Measurements from ENCODE around the gene ARX.

ARX gene

DNA sequence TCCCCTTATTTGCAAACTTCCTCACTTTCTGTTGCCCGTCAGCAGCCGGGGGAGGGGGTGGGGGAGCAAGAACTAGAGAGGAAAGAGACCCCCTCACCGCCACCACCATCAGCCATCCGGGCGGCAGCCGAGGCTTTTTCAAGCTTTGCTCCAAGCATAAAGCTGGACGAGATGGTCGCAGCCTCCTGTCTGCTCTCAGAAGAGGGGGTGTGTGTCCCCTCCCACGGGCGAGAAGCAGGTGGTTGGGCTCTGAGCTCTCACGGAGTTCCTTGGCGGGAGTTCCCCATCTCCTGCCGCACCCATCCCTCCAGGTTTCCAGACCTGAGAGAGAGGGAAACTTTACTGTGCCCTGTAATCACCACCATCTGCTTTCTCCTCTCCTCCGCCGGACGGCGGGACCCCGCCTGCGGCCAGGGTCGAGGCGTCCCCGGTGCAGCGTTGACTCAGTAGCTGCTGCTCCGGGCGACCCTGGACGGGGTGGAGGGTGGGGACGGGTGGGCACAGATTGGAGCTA is 4.7 kb upstream of the ARX start:
- DNase-seq: peak; percentile 26
- peaks cover 100% of the 10 kb centered on the region for H3K27me3 Mint-ChIP-seq (ENCODE audit: low read depth, poor library complexity)
- peaks cover 29% of the 10 kb centered on the region for H3K4me1 Mint-ChIP-seq
- H3K4me3 Mint-ChIP-seq: peak overlapping the region; percentile 52
- H3K27ac Mint-ChIP-seq: no peak overlapping the region
- peaks cover 11% of the 10 kb centered on the region for H3K9me3 Mint-ChIP-seq
- TF ChIP-seq, protein P1, sequence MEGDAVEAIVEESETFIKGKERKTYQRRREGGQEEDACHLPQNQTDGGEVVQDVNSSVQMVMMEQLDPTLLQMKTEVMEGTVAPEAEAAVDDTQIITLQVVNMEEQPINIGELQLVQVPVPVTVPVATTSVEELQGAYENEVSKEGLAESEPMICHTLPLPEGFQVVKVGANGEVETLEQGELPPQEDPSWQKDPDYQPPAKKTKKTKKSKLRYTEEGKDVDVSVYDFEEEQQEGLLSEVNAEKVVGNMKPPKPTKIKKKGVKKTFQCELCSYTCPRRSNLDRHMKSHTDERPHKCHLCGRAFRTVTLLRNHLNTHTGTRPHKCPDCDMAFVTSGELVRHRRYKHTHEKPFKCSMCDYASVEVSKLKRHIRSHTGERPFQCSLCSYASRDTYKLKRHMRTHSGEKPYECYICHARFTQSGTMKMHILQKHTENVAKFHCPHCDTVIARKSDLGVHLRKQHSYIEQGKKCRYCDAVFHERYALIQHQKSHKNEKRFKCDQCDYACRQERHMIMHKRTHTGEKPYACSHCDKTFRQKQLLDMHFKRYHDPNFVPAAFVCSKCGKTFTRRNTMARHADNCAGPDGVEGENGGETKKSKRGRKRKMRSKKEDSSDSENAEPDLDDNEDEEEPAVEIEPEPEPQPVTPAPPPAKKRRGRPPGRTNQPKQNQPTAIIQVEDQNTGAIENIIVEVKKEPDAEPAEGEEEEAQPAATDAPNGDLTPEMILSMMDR (IDR thresholded peaks at IDR 0.05): no peak
- no peaks in the 10 kb centered on the region for H3K36me3 Mint-ChIP-seq (ENCODE audit: low read depth)

DNA sequence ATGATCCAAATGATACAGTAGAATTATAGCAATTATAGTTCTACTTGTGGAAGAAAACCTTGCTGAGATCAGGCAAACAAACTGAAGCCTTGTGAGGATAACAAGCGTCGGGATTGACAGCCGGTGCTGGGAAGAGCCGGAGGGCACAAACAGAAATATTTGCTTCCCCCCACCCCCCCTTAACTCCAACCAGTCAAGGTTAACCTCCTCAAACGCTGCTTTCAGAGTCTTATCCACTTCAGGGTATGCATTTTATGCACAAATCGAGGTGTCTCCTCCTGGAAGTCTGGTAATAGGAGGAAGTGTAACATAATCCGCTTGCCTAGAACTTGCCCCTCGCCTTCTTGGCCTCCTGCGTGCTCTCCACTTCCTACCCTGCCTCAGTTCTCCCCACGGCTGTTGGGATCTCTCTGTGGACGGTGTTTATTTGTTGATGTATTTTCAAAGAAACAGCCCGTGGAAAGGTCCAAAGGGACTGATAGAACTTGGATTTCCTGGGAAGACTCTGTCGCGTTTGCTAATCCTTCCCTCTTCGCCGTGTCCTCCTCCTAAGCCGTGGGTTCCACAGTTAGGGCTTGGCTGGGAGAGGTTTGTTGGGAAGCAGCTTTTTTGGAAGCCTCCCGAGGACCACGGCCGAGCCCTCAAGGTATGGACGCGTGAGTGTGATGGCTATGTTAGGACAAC is 4.1 kb upstream of the ARX start:
- peaks cover 29% of the 10 kb centered on the region for H3K4me1 Mint-ChIP-seq
- peaks cover 100% of the 10 kb centered on the region for H3K27me3 Mint-ChIP-seq (ENCODE audit: low read depth, poor library complexity)
- TF ChIP-seq, protein P1 (IDR thresholded peaks at IDR 0.05): no peak
- peak overlapping the region; percentile 52 for H3K4me3 Mint-ChIP-seq
- DNase-seq: no peak
- no peak overlapping the region for H3K27ac Mint-ChIP-seq
- H3K36me3 Mint-ChIP-seq (ENCODE audit: low read depth): no peaks in the 10 kb centered on the region
- peaks cover 11% of the 10 kb centered on the region for H3K9me3 Mint-ChIP-seq

DNA sequence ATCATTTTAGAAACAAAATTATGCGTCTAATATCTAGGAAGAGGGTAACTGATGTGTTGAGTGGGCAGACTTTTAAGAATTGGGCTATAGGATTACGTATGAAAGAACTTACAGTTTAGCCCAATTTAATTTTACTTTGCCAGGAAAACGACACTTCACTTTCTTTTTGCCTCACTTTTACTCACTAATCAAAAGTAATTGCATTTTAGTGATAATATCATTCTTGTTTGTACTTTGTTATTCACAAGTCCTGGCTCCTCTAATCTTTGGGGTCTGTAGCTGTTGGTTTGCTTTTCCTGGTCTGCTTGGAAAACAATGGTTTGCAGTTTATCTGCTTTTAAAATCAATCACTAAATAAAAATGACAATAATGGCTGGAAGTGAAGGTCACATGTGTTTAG is 2.9 kb upstream of the ARX start:
- no peak overlapping the region for H3K4me3 Mint-ChIP-seq
- TF ChIP-seq, protein P1 (IDR thresholded peaks at IDR 0.05): no peak
- no peak for DNase-seq
- no peak overlapping the region for H3K27ac Mint-ChIP-seq
- H3K27me3 Mint-ChIP-seq (ENCODE audit: low read depth, poor library complexity): peaks cover 100% of the 10 kb centered on the region
- peaks cover 11% of the 10 kb centered on the region for H3K9me3 Mint-ChIP-seq
- peaks cover 29% of the 10 kb centered on the region for H3K4me1 Mint-ChIP-seq
- no peaks in the 10 kb centered on the region for H3K36me3 Mint-ChIP-seq (ENCODE audit: low read depth)

DNA sequence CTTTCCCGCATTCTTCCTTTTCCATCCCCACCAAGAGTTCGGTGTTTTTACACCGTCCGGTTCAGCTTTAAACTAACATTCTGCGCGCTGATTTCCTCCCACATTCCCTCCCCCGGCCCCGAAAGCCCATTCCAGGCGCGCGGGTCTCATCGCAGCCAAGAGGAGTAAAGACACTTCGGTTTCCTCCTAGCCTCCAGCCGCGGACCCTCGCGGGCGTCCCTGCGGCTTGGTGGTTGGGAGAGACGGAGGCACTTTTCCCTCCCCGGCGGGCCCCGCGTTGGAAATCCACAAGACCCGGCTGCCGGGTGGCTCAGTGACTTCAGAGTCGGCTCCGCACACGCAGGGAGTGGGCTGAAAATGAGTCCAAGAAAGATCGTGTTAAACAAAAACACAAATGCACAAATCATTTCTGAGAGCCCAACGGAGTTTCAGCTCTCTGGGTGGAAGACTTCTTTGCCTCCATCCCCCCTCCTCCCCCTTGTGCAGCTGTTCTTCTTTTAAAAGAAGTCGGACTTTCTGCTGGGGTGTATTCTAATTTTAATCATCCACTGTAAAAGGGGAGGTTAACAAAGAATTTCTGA is 2.0 kb upstream of the ARX start:
- Mint-ChIP-seq H3K27ac (no peak overlapping the region), H3K36me3 (ENCODE audit: low read depth) (no peaks in the 10 kb centered on the region), H3K27me3 (ENCODE audit: low read depth, poor library complexity) (peaks cover 97% of the 10 kb centered on the region), H3K9me3 (peaks cover 11% of the 10 kb centered on the region), H3K4me1 (peaks cover 29% of the 10 kb centered on the region), H3K4me3 (peak overlapping the region; percentile 12)
- peak; percentile 50 for DNase-seq
- TF ChIP-seq, protein P1 (IDR thresholded peaks at IDR 0.05): no peak

DNA sequence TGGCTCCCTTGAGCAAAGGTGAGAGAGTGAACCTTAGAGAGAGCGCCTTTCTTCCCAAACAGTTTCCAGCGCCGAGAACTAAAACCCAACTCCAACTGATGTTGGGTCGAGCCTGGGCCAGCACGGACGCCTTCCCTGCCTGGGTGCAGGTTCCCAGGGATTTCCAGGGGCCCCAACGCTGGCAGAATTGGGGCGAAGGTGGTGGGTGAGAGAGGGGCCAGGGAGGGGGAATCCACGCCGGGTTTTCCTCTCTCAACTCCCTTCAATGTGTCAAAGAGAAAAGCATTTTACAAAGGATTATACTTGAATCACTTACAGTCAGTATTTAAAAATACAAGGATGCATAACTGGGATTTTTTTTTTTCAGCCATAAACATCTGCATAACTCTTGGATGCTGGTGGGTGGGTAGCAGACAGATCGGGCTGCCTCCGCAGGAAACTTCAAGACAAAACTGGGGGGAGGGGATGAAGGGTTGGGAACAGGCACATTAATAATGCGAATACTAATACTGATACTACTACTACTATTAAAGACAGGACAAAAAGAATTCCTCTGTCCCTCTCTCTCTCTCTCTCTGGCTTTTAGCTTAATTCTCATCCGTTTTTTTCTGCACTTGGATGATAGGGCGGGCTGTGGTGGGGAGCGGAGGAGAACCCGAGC is 1.3 kb upstream of the ARX start:
- peaks cover 97% of the 10 kb centered on the region for H3K27me3 Mint-ChIP-seq (ENCODE audit: low read depth, poor library complexity)
- H3K4me1 Mint-ChIP-seq: peaks cover 29% of the 10 kb centered on the region
- TF ChIP-seq, protein P1 (IDR thresholded peaks at IDR 0.05): no peak
- no peak overlapping the region for H3K4me3 Mint-ChIP-seq
- no peak for DNase-seq
- H3K27ac Mint-ChIP-seq: no peak overlapping the region
- H3K36me3 Mint-ChIP-seq (ENCODE audit: low read depth): no peaks in the 10 kb centered on the region
- H3K9me3 Mint-ChIP-seq: peaks cover 11% of the 10 kb centered on the region

Measured in nephron progenitor cell (in vitro differentiated cells).